Neuronal stem cell (in vitro differentiated cells): Measurements from ENCODE around the gene CXorf51B. TPM values are rescaled to one million over a fixed set of nuclear protein-coding genes. Genes with fewer than 3 reads are reported as not detected.
"Not testable (repeated sequence)": the region's sequence is repeated elsewhere in the genome, so short reads cannot be mapped to it uniquely, and the experiment has no call there.

ENCODE experiments used
- DNase-seq: peaks from one replicate; pipeline ENCODE4 v3.0.0-alpha.2; 2013; ENCODE audit warnings: low spot score
- H2AFZ ChIP-seq: one replicate; pipeline ENCODE4 v1.6.1; 2013; ENCODE audit warnings: mild to moderate bottlenecking, low read length, inconsistent platforms
- H2AK5ac ChIP-seq: 2 replicates; pipeline ENCODE4 v1.6.1; 2013; ENCODE audit warnings: low read depth, mild to moderate bottlenecking, inconsistent platforms, low read length, moderate library complexity, mixed read lengths
- H2BK120ac ChIP-seq: 2 replicates; pipeline ENCODE4 v1.6.1; 2013; ENCODE audit warnings: low read depth, mild to moderate bottlenecking, inconsistent platforms, low read length, moderate library complexity, mixed read lengths
- H2BK12ac ChIP-seq: one replicate; pipeline ENCODE4 v1.6.1; 2013; ENCODE audit warnings: low read length, inconsistent platforms
- H2BK15ac ChIP-seq: 2 replicates; pipeline ENCODE4 v1.6.1; 2013; ENCODE audit warnings: mild to moderate bottlenecking, low read length, inconsistent platforms, mixed read lengths
- H2BK5ac ChIP-seq: one replicate; pipeline ENCODE4 v1.6.1; 2013; ENCODE audit warnings: inconsistent platforms, mild to moderate bottlenecking, low read length, moderate library complexity
- H3K14ac ChIP-seq: one replicate; pipeline ENCODE4 v1.6.1; 2013; ENCODE audit warnings: low read length, inconsistent platforms
- H3K18ac ChIP-seq: 2 replicates; pipeline ENCODE4 v1.6.1; 2013; ENCODE audit warnings: low read length, inconsistent platforms
- H3K23ac ChIP-seq: 2 replicates; pipeline ENCODE4 v1.6.1; 2013; ENCODE audit warnings: low read depth, mild to moderate bottlenecking, mixed read lengths, low read length, inconsistent platforms; ENCODE audit not compliant: poor library complexity
- H3K27ac ChIP-seq: replicated peaks from 3 replicates; pipeline ENCODE4 v1.5.1; 2013; ENCODE audit warnings: low read length, inconsistent platforms
- H3K27me3 ChIP-seq, 3 experiments: 2 replicates each; pipeline ENCODE4 v1.6.1; 2013; ENCODE audit warnings: low read length in 3 of 3, mild to moderate bottlenecking in 2 of 3, inconsistent platforms in 1 of 3, low read depth in 1 of 3, mixed read lengths in 1 of 3, moderate library complexity in 1 of 3; ENCODE audit not compliant: control insufficient read depth in 3 of 3, insufficient read depth in 3 of 3
- H3K36me3 ChIP-seq, 2 donors: replicated peaks in 1 of 2; 2 replicates each; pipeline ENCODE4 v1.6.1; 2013; ENCODE audit warnings: low read length in 2 of 2; ENCODE audit not compliant: control insufficient read depth in 2 of 2, insufficient read depth in 2 of 2
- H3K4ac ChIP-seq: 2 replicates; pipeline ENCODE4 v1.6.1; 2013; ENCODE audit warnings: inconsistent platforms, mild to moderate bottlenecking, low read length, moderate library complexity
- H3K4me1 ChIP-seq, 2 donors: 1 replicate in 1 of 2; 2 replicates in 1 of 2; pipeline ENCODE4 v1.6.1; 2013; ENCODE audit warnings: low read length in 2 of 2, low read depth in 1 of 2; ENCODE audit not compliant: control insufficient read depth in 2 of 2, insufficient read depth in 1 of 2
- H3K4me2 ChIP-seq: one replicate; pipeline ENCODE4 v1.6.1; 2013; ENCODE audit warnings: mild to moderate bottlenecking, low read length, inconsistent platforms; ENCODE audit not compliant: insufficient read depth, poor library complexity, severe bottlenecking
- H3K4me3 ChIP-seq, 2 donors: 2 replicates each; pipeline ENCODE4 v1.5.1; 2013; ENCODE audit warnings: low read length in 2 of 2, mild to moderate bottlenecking in 2 of 2, inconsistent platforms in 1 of 2, moderate library complexity in 1 of 2
- H3K79me1 ChIP-seq: one replicate; pipeline ENCODE4 v1.6.1; 2013; ENCODE audit warnings: low read depth, mild to moderate bottlenecking, inconsistent platforms, low read length, moderate library complexity
- H3K9ac ChIP-seq: one replicate; pipeline ENCODE4 v1.6.1; 2013; ENCODE audit warnings: mild to moderate bottlenecking, low read depth, low read length, inconsistent platforms; ENCODE audit not compliant: poor library complexity
- H3K9me3 ChIP-seq, 2 donors: replicated peaks in 1 of 2; 2 replicates each; pipeline versions ENCODE3 to v1.6.1; 2013; ENCODE audit warnings: low read length in 2 of 2, mild to moderate bottlenecking in 2 of 2, inconsistent platforms in 1 of 2, low read depth in 1 of 2, mixed read lengths in 1 of 2, moderate library complexity in 1 of 2; ENCODE audit not compliant: control insufficient read depth in 2 of 2, insufficient read depth in 1 of 2
- H4K8ac ChIP-seq: one replicate; pipeline ENCODE4 v1.6.1; 2013; ENCODE audit warnings: low read depth, mild to moderate bottlenecking, inconsistent platforms, low read length, moderate library complexity
- H4K91ac ChIP-seq: one replicate; pipeline ENCODE4 v1.6.1; 2013; ENCODE audit warnings: low read length, low read depth, mild to moderate bottlenecking, inconsistent platforms; ENCODE audit not compliant: poor library complexity
- WGBS, 2 donors: extraction: QIAGEN DNeasy Blood & Tissue Kit; methylation state at CpG; one replicate each; pipeline ENCODE4 v1.1.7; 2013; ENCODE audit warnings: missing lambda C conversion rate in 2 of 2, mixed read lengths in 1 of 2; ENCODE audit not compliant: insufficient read length in 2 of 2, insufficient replicate concordance in 1 of 2; ENCODE audit errors: extremely low coverage in 2 of 2; 5-methylcytosine and 5-hydroxymethylcytosine counted together
- polyA plus RNA-seq, 2 experiments: library from polyadenylated mRNA; stranded (reverse); fragments of 200-250 nt; gene quantifications; one replicate each; pipeline ENCODE4 v1.2.3, GENCODE V29; 2013

The CXorf51B gene
- polyA plus RNA-seq (2013, experiment 1 of 2) = not detected
- polyA plus RNA-seq (2013, experiment 2 of 2) = not detected

DNA sequence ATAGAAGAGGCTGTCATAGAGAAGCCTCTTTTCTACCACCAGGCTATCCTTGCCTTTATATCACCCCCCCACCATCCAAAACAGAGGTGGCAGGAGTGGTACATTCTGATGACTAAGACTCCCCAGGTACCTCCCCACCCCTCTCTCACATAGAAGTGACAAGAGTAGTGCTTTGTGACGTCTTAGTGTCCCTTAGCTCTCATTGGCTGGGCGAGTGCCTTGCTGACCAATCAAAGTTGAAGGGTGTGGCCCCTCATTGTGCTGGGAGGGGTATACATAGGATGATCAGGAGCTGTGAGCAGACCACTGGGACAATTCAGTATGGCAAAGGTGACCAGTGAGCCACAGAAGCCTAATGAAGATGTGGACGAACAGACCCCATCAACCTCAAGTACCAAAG lies at the start of gene CXorf51B:
TSS of gene CXorf51B (plus strand) at position 301 of the 400 bp plus-strand sequence. CDS start at position 322, 21 bp downstream.
- not testable (repeated sequence) for H2BK15ac ChIP-seq, H3K4ac ChIP-seq, H3K4me2 ChIP-seq, H2AK5ac ChIP-seq, H2BK5ac ChIP-seq, H4K8ac ChIP-seq, DNase-seq, H3K79me1 ChIP-seq, H3K9ac ChIP-seq, H3K36me3 ChIP-seq, H3K9me3 ChIP-seq, H3K27me3 ChIP-seq, H4K91ac ChIP-seq, H3K4me1 ChIP-seq, H2BK120ac ChIP-seq, H2AFZ ChIP-seq, H3K23ac ChIP-seq, H3K4me3 ChIP-seq, H3K18ac ChIP-seq, H3K14ac ChIP-seq, H2BK12ac ChIP-seq, H3K27ac ChIP-seq
- WGBS, 2 donors = no CpG with 5 or more reads among the region's 3 CpGs

DNA sequence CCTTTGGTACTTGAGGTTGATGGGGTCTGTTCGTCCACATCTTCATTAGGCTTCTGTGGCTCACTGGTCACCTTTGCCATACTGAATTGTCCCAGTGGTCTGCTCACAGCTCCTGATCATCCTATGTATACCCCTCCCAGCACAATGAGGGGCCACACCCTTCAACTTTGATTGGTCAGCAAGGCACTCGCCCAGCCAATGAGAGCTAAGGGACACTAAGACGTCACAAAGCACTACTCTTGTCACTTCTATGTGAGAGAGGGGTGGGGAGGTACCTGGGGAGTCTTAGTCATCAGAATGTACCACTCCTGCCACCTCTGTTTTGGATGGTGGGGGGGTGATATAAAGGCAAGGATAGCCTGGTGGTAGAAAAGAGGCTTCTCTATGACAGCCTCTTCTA lies 5.1 kb downstream of the CXorf51B start, which contains the start of gene CXorf51A:
TSS of gene CXorf51A (minus strand) at position 101 of the 400 bp plus-strand sequence. CDS start at position 80, 21 bp downstream.
- WGBS, 2 donors = no CpG with 5 or more reads among the region's 3 CpGs
- not testable (repeated sequence) for H3K36me3 ChIP-seq, H2BK120ac ChIP-seq

DNA sequence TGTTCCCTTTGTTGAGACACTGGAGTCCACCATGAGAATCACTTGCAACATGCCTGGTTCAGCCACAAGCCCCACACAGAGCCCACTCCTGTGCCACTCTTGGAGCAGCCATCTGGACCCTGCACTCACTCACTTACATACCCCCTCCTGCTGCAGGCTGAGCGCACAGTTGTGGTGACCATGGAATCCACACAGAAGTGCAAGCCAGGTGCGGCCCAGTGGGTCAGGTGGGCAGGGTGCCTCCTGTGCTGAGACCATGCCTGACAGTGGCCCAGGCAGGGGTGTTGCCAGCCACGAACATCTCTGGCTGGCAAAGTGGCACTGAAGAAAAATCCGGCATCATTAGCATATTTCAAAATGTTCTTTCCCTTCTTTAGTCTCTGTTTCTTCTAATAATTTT lies 22.4 kb downstream of the CXorf51B start:
- Histone ChIP-seq H3K27ac (no peak overlapping the region), H2BK120ac (no peak overlapping the region), H4K91ac (no peak overlapping the region), H3K4ac (no peak overlapping the region), H3K9ac (no peak overlapping the region), H3K4me1 (no peaks in the 10 kb centered on the region), H3K79me1 (no peaks in the 10 kb centered on the region), H2AFZ (no peak overlapping the region), H3K14ac (no peak overlapping the region), H3K4me3 (no peak overlapping the region), H3K18ac (no peak overlapping the region), H2BK12ac (no peak overlapping the region), H3K36me3 (no peaks in the 10 kb centered on the region), H3K9me3 (no peaks in the 10 kb centered on the region), H3K4me2 (no peak overlapping the region), H2BK5ac (no peak overlapping the region), H2BK15ac (no peak overlapping the region), H2AK5ac (no peak overlapping the region), H4K8ac (no peak overlapping the region), H3K27me3 (no peaks in the 10 kb centered on the region), H3K23ac (no peak overlapping the region)
- DNase-seq = no peak
- no CpG with 5 or more reads among the region's 4 CpGs for WGBS, 2 donors

More for the DNA sequence above, 5.1 kb downstream of the CXorf51B start, which contains the start of gene CXorf51A:
- H3K79me1 ChIP-seq, H4K8ac ChIP-seq, H2BK15ac ChIP-seq, H3K9me3 ChIP-seq, H3K27me3 ChIP-seq, H3K27ac ChIP-seq, DNase-seq, H3K4ac ChIP-seq, H3K9ac ChIP-seq, H3K4me2 ChIP-seq, H2AK5ac ChIP-seq, H3K23ac ChIP-seq, H2BK12ac ChIP-seq, H3K4me3 ChIP-seq, H3K4me1 ChIP-seq, H4K91ac ChIP-seq, H3K18ac ChIP-seq, H3K14ac ChIP-seq, H2AFZ ChIP-seq, H2BK5ac ChIP-seq: not testable (repeated sequence)

DNA sequence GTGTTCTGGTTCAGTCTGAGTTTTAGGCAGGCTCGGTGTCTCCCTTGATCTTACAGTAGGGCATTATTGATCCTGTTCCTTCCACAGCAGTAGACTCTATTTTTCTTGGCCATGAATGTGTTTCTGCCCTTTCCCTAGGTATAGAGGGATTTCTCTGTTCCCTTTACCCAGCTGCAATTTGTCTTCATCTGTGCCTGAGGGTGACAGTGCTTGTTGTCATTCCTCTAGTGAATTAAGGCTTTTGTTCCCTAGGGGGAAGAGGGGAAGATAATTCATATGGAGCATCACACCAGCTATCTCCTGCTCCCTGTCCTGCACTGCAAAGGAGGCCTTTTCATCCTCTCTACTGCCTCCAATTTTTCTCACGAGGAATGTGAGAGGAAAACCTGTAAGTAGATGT lies 44.7 kb downstream of the CXorf51B start:
- Histone ChIP-seq H4K8ac (no peak overlapping the region), H2BK120ac (no peak overlapping the region), H3K9ac (no peak overlapping the region), H2BK5ac (no peak overlapping the region), H4K91ac (no peak overlapping the region), H3K18ac (no peak overlapping the region), H2AK5ac (no peak overlapping the region), H3K4me3 (no peak overlapping the region), H3K4ac (no peak overlapping the region), H3K4me1 (no peaks in the 10 kb centered on the region), H2AFZ (no peak overlapping the region), H3K79me1 (no peaks in the 10 kb centered on the region), H3K27ac (no peak overlapping the region), H3K4me2 (no peak overlapping the region), H3K36me3 (no peaks in the 10 kb centered on the region), H3K9me3 (no peaks in the 10 kb centered on the region), H2BK15ac (no peak overlapping the region), H3K27me3 (no peaks in the 10 kb centered on the region), H2BK12ac (no peak overlapping the region), H3K14ac (no peak overlapping the region), H3K23ac (no peak overlapping the region)
- no peak for DNase-seq
- no CpG with 5 or more reads among the region's 2 CpGs for WGBS, 2 donors
